ENCODE results near the gene ZFTA. TPM values are rescaled to one million over a fixed set of nuclear protein-coding genes. Genes with fewer than 3 reads are reported as not detected.

The ZFTA gene
- total and polyA plus RNA-seq, 2 experiments from 2014 or later = 8.3 to 36.6 TPM

DNA sequence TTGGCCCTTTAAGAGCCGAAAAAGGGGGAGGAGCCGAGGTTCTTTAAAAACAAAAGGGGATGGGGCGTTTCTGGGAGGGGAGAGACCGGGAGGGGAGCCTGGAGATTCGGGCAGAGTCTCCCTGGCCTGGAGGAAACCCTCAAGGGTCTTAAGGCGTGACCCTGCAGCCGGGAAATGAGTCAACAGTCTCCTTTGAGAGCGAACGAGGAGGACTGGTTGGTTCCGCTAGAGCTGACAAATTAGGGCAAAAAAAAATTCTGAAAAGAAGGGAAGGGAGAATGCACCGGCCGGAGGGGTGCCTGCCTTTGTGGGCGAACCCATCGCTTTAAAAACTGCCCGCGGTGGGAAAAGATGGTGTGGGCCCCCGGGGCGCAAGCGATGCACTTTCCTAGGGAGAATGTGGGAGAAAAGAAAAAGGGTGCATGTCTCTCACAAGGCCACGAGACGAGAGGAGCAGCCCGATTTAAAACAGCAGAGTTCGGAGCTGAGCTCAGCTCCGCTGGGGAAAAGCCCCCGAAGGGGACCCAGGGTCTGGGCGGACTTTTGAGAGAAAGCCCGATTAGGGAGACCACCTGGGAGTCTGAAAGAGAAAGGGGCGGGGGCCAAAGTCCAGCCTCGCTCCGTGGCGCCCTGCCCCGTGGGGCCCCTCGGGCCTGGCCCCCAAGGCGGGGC is 874 bp downstream of the ZFTA start:
- peak overlapping the region; percentile 98 for H3K4me2 ChIP-seq
- peaks cover 42% of the 10 kb centered on the region for H3K27me3 Mint-ChIP-seq (ENCODE audit: insufficient read depth, low read depth, poor library complexity)

More for the DNA sequence above, 874 bp downstream of the ZFTA start:
- Histone ChIP-seq H3K36me3 (ENCODE audit: insufficient read depth) (no peaks in the 10 kb centered on the region), H2AFZ (no peak overlapping the region), H3K4me3 (peak overlapping the region; percentile 88), H3F3A (replicated peaks; ENCODE audit: low read depth) (peaks cover 12% of the 10 kb centered on the region; the same call in 1 of the 2 replicates), H3K9me2 (ENCODE audit: insufficient read depth) (no peaks in the 10 kb centered on the region), H3K27ac (ENCODE audit: low read depth) (peak overlapping the region; percentile 74), H4K20me1 (replicated peaks; ENCODE audit: insufficient read depth) (peaks cover 12% of the 10 kb centered on the region), H3K79me2 (replicated peaks; ENCODE audit: insufficient read depth) (peaks cover 30% of the 10 kb centered on the region), H3K4me1 (ENCODE audit: insufficient read depth) (peaks cover 37% of the 10 kb centered on the region), H3K27me3 (ENCODE audit: insufficient read depth) (peaks cover 30% of the 10 kb centered on the region)
- H3K27ac Mint-ChIP-seq = peak overlapping the region; percentile 95
- peaks cover 14% of the 10 kb centered on the region; the same call in 2 of the 3 replicates for H3K36me3 Mint-ChIP-seq (ENCODE audit: low read depth)
- ATAC-seq = peak; percentile 11
- TF ChIP-seq EZH2phosphoT487 (IDR thresholded peaks at IDR 0.05; ENCODE audit: unreplicated experiment) (no peak), ZNF114 (CRISPR knock-in tag; IDR thresholded peaks at IDR 0.05) (no peak), POLR2AphosphoS5 (IDR thresholded peaks at IDR 0.05; ENCODE audit: low read depth) (peak; percentile 86), ZNF331 (CRISPR knock-in tag; IDR thresholded peaks at IDR 0.05; ENCODE audit: low read depth) (no peak), EZH2 (IDR thresholded peaks at IDR 0.05; ENCODE audit: low read depth, unreplicated experiment) (no peak), STAT1 (IDR thresholded peaks at IDR 0.05; ENCODE audit: unreplicated experiment) (no peak), NANOG (IDR thresholded peaks at IDR 0.05; ENCODE audit: borderline replicate concordance) (no peak), JUNB (IDR thresholded peaks at IDR 0.05; ENCODE audit: unreplicated experiment) (no peak), CREB1 (CRISPR knock-in tag; IDR thresholded peaks at IDR 0.05; ENCODE audit: low read depth) (no peak)
- TF ChIP-seq, protein P1, sequence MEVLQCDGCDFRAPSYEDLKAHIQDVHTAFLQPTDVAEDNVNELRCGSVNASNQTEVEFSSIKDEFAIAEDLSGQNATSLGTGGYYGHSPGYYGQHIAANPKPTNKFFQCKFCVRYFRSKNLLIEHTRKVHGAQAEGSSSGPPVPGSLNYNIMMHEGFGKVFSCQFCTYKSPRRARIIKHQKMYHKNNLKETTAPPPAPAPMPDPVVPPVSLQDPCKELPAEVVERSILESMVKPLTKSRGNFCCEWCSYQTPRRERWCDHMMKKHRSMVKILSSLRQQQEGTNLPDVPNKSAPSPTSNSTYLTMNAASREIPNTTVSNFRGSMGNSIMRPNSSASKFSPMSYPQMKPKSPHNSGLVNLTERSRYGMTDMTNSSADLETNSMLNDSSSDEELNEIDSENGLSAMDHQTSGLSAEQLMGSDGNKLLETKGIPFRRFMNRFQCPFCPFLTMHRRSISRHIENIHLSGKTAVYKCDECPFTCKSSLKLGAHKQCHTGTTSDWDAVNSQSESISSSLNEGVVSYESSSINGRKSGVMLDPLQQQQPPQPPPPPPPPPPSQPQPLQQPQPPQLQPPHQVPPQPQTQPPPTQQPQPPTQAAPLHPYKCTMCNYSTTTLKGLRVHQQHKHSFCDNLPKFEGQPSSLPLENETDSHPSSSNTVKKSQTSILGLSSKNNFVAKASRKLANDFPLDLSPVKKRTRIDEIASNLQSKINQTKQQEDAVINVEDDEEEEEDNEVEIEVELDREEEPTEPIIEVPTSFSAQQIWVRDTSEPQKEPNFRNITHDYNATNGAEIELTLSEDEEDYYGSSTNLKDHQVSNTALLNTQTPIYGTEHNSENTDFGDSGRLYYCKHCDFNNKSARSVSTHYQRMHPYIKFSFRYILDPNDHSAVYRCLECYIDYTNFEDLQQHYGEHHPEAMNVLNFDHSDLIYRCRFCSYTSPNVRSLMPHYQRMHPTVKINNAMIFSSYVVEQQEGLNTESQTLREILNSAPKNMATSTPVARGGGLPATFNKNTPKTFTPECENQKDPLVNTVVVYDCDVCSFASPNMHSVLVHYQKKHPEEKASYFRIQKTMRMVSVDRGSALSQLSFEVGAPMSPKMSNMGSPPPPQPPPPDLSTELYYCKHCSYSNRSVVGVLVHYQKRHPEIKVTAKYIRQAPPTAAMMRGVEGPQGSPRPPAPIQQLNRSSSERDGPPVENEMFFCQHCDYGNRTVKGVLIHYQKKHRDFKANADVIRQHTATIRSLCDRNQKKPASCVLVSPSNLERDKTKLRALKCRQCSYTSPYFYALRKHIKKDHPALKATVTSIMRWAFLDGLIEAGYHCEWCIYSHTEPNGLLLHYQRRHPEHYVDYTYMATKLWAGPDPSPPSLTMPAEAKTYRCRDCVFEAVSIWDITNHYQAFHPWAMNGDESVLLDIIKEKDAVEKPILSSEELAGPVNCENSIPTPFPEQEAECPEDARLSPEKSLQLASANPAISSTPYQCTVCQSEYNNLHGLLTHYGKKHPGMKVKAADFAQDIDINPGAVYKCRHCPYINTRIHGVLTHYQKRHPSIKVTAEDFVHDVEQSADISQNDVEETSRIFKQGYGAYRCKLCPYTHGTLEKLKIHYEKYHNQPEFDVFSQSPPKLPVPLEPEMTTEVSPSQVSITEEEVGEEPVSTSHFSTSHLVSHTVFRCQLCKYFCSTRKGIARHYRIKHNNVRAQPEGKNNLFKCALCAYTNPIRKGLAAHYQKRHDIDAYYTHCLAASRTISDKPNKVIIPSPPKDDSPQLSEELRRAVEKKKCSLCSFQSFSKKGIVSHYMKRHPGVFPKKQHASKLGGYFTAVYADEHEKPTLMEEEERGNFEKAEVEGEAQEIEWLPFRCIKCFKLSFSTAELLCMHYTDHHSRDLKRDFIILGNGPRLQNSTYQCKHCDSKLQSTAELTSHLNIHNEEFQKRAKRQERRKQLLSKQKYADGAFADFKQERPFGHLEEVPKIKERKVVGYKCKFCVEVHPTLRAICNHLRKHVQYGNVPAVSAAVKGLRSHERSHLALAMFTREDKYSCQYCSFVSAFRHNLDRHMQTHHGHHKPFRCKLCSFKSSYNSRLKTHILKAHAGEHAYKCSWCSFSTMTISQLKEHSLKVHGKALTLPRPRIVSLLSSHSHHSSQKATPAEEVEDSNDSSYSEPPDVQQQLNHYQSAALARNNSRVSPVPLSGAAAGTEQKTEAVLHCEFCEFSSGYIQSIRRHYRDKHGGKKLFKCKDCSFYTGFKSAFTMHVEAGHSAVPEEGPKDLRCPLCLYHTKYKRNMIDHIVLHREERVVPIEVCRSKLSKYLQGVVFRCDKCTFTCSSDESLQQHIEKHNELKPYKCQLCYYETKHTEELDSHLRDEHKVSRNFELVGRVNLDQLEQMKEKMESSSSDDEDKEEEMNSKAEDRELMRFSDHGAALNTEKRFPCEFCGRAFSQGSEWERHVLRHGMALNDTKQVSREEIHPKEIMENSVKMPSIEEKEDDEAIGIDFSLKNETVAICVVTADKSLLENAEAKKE (CRISPR knock-in tag; IDR thresholded peaks at IDR 0.05) = no peak
- TF ChIP-seq, protein P2, sequence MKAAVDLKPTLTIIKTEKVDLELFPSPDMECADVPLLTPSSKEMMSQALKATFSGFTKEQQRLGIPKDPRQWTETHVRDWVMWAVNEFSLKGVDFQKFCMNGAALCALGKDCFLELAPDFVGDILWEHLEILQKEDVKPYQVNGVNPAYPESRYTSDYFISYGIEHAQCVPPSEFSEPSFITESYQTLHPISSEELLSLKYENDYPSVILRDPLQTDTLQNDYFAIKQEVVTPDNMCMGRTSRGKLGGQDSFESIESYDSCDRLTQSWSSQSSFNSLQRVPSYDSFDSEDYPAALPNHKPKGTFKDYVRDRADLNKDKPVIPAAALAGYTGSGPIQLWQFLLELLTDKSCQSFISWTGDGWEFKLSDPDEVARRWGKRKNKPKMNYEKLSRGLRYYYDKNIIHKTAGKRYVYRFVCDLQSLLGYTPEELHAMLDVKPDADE (IDR thresholded peaks at IDR 0.05) = no peak
- TF ChIP-seq, protein P3, sequence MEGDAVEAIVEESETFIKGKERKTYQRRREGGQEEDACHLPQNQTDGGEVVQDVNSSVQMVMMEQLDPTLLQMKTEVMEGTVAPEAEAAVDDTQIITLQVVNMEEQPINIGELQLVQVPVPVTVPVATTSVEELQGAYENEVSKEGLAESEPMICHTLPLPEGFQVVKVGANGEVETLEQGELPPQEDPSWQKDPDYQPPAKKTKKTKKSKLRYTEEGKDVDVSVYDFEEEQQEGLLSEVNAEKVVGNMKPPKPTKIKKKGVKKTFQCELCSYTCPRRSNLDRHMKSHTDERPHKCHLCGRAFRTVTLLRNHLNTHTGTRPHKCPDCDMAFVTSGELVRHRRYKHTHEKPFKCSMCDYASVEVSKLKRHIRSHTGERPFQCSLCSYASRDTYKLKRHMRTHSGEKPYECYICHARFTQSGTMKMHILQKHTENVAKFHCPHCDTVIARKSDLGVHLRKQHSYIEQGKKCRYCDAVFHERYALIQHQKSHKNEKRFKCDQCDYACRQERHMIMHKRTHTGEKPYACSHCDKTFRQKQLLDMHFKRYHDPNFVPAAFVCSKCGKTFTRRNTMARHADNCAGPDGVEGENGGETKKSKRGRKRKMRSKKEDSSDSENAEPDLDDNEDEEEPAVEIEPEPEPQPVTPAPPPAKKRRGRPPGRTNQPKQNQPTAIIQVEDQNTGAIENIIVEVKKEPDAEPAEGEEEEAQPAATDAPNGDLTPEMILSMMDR (conservative IDR thresholded peaks at IDR 0.05; ENCODE audit: low read depth in 2 of 2) = peak in 1 of 2 experiments; percentile 10; a peak in 1 of 4 replicates
- TF ChIP-seq, protein P4, sequence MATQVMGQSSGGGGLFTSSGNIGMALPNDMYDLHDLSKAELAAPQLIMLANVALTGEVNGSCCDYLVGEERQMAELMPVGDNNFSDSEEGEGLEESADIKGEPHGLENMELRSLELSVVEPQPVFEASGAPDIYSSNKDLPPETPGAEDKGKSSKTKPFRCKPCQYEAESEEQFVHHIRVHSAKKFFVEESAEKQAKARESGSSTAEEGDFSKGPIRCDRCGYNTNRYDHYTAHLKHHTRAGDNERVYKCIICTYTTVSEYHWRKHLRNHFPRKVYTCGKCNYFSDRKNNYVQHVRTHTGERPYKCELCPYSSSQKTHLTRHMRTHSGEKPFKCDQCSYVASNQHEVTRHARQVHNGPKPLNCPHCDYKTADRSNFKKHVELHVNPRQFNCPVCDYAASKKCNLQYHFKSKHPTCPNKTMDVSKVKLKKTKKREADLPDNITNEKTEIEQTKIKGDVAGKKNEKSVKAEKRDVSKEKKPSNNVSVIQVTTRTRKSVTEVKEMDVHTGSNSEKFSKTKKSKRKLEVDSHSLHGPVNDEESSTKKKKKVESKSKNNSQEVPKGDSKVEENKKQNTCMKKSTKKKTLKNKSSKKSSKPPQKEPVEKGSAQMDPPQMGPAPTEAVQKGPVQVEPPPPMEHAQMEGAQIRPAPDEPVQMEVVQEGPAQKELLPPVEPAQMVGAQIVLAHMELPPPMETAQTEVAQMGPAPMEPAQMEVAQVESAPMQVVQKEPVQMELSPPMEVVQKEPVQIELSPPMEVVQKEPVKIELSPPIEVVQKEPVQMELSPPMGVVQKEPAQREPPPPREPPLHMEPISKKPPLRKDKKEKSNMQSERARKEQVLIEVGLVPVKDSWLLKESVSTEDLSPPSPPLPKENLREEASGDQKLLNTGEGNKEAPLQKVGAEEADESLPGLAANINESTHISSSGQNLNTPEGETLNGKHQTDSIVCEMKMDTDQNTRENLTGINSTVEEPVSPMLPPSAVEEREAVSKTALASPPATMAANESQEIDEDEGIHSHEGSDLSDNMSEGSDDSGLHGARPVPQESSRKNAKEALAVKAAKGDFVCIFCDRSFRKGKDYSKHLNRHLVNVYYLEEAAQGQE (IDR thresholded peaks at IDR 0.05; ENCODE audit: unreplicated experiment) = no peak
- peaks cover 37% of the 10 kb centered on the region for H3K4me1 Mint-ChIP-seq
- DNase-seq (ENCODE audit: low spot score) = peak; percentile 99
- peak overlapping the region; percentile 91 for H3K4me3 Mint-ChIP-seq
- peaks cover 3% of the 10 kb centered on the region; the same call in 1 of the 3 replicates for H3K9me3 Mint-ChIP-seq

All from GM23338 (cell line).